Testis (tissue), 3 donors: Measurements from ENCODE around the gene CMTM5. TPM values are rescaled to one million over a fixed set of nuclear protein-coding genes. Genes with fewer than 3 reads are reported as not detected.

ENCODE experiments used
- DNase-seq: peaks from one replicate; pipeline ENCODE4 v3.0.0-alpha.2; 2019
- H3K27ac ChIP-seq, 2 donors: fragments of 200-600 bp; sonication (generic); one replicate each; pipeline ENCODE4 v1.5.1; 2019
- H3K27me3 ChIP-seq: fragments of 200-600 bp; sonication (generic); one replicate; pipeline ENCODE4 v1.5.1; 2019
- H3K36me3 ChIP-seq: fragments of 200-600 bp; sonication (generic); one replicate; pipeline ENCODE4 v1.5.1; 2017; ENCODE audit warnings: low read depth; ENCODE audit errors: missing control alignments
- H3K4me1 ChIP-seq: fragments of 200-600 bp; sonication (generic); one replicate; pipeline ENCODE4 v1.5.1; 2019
- H3K4me3 ChIP-seq, 2 donors: fragments of 200-600 bp; sonication (generic); one replicate each; pipeline ENCODE4 v1.5.1; 2017 to 2019
- H3K9me3 ChIP-seq: fragments of 200-600 bp; sonication (generic); one replicate; pipeline ENCODE4 v1.5.1; 2017
- CTCF ChIP-seq, 3 experiments: fragments of 450-650 bp in 2 of 3; fragments of 200-600 bp in 1 of 3; sonication (generic) in 1 of 3; IDR thresholded peaks; one replicate each; pipeline ENCODE4 v1.5.1; 2016 to 2019; ENCODE audit warnings: antibody characterized with exemption in 3 of 3, mild to moderate bottlenecking in 2 of 3, moderate library complexity in 1 of 3
- POLR2A ChIP-seq: fragments of 450-650 bp; IDR thresholded peaks from one replicate; pipeline ENCODE4 v1.6.1; 2017; ENCODE audit warnings: antibody characterized with exemption, mild to moderate bottlenecking, moderate library complexity
- WGBS, 2 donors: methylation state at CpG; one replicate each; pipeline ENCODE4 v1.1.5; 2018; 5-methylcytosine and 5-hydroxymethylcytosine counted together
- intact Hi-C: fragments of 100-400 bp; cut with DNase I; formaldehyde crosslinking; loops from one replicate; pipeline ENCODE4 v1.15.1; 2023; ENCODE audit warnings: low total_unique reads
- polyA plus RNA-seq: library from polyadenylated mRNA; stranded (reverse); fragments of 350-450 nt; fragmentation: Illumina TruSeq; extraction: RNeasy Lipid Tissue Mini Kit (QIAGEN cat#74804); gene quantifications from one replicate; pipeline ENCODE4 v1.2.3, GENCODE V29; 2014; ENCODE audit warnings: low read depth, low replicate concordance; ENCODE audit not compliant: insufficient read depth
- total RNA-seq, 2 donors: library from RNA; depleted of rRNA; stranded (reverse); fragments of >200 nt; gene quantifications; one replicate each; pipeline ENCODE4 v1.2.3, GENCODE V29; 2016

Gene CMTM5
- total and polyA plus RNA-seq, 3 donors from 2014 or later, result 0.55 to 0.84 (median 0.81) TPM

- TF ChIP-seq POLR2A (no peak), CTCF (IDR thresholded peaks at IDR 0.05) (no peak)
- WGBS, 2 donors, result 82 to 93% methylated on average over 13 to 15 of the region's 15 CpGs
- H3K27me3 ChIP-seq, result no peaks in the 10 kb centered on the region
- no peak overlapping the region for H3K27ac ChIP-seq
- H3K9me3 ChIP-seq, result no peaks in the 10 kb centered on the region
- no peaks in the 10 kb centered on the region for H3K4me1 ChIP-seq
- H3K4me3 ChIP-seq, result no peak overlapping the region
- intact Hi-C loops, result no loop called here
- no peaks in the 10 kb centered on the region for H3K36me3 ChIP-seq
- no peak for DNase-seq
Measured at GRCh38 chr14:23406725-23407355, 30.0 kb downstream of the CMTM5 start.

- H3K4me1 ChIP-seq, result no peaks in the 10 kb centered on the region
- no peaks in the 10 kb centered on the region for H3K9me3 ChIP-seq
- H3K27ac ChIP-seq, result no peak within 1 kb of the TSS
- no peak for DNase-seq
- intact Hi-C loops, result no loop called here
- H3K27me3 ChIP-seq, result no peaks in the 10 kb centered on the region
- 84 to 89% methylated on average over 15 of the region's 15 CpGs for WGBS, 2 donors
- no peak for TF ChIP-seq CTCF (IDR thresholded peaks at IDR 0.05)
- no peak for TF ChIP-seq POLR2A
- no peaks in the 10 kb centered on the region for H3K36me3 ChIP-seq
- H3K4me3 ChIP-seq, result no peak within 1 kb of the TSS
Measured at GRCh38 chr14:23407516-23408306, 30.9 kb downstream of the CMTM5 start, which contains the start of gene MYH6. Gene MYH6, minus strand, starts transcription at chr14:23408273. Its CDS starts 1,050 bp downstream, at chr14:23407223.

GRCh38 chr14:23408307-23408630 lies 31.4 kb downstream of the CMTM5 start:
- TF ChIP-seq CTCF (IDR thresholded peaks at IDR 0.05) (no peak), POLR2A (no peak)
- intact Hi-C loops, result no loop called here
- Histone ChIP-seq H3K9me3 (no peaks in the 10 kb centered on the region), H3K27ac (no peak overlapping the region), H3K27me3 (no peaks in the 10 kb centered on the region), H3K4me1 (peaks cover under 1% of the 10 kb centered on the region), H3K36me3 (no peaks in the 10 kb centered on the region), H3K4me3 (no peak overlapping the region)
- DNase-seq, result no peak
- WGBS, 2 donors, result 71% methylated on average over 5 of the region's 5 CpGs

- Histone ChIP-seq H3K9me3 (no peaks in the 10 kb centered on the region), H3K4me1 (peaks cover 10% of the 10 kb centered on the region), H3K36me3 (no peaks in the 10 kb centered on the region), H3K4me3 (no peak overlapping the region), H3K27me3 (no peaks in the 10 kb centered on the region), H3K27ac (no peak overlapping the region)
- TF ChIP-seq POLR2A (no peak), CTCF (IDR thresholded peaks at IDR 0.05) (no peak)
- no peak for DNase-seq
- intact Hi-C loops, result no loop called here
- 81 to 96% methylated on average over 2 of the region's 2 CpGs for WGBS, 2 donors
Measured at GRCh38 chr14:23409475-23409874, 32.6 kb downstream of the CMTM5 start.
